ENCODE measurements around the gene PKP3. TPM values are rescaled to one million over a fixed set of nuclear protein-coding genes. Genes with fewer than 3 reads are reported as not detected.

PKP3 gene
- total and polyA plus RNA-seq, 3 experiments from 2014 or later = 1.1 TPM; not detected in 2

Other genes with a start within 250 kb of the PKP3 start
- not detected for gene SCGB1C1, start 201.1 kb upstream of the PKP3 start, total RNA-seq
- not detected for gene SCGB1C1, start 201.1 kb upstream of the PKP3 start, polyA plus RNA-seq
- 10 to 100 TPM; 36.1 to 38.5 TPM for gene BET1L, start 186.8 kb upstream of the PKP3 start, total RNA-seq
- gene BET1L, start 186.8 kb upstream of the PKP3 start, polyA plus RNA-seq = 60.4 TPM
- gene RIC8A, start 186.5 kb upstream of the PKP3 start, total RNA-seq = 100 to 1,000 TPM; 137 to 139 TPM
- 103 TPM for gene RIC8A, start 186.5 kb upstream of the PKP3 start, polyA plus RNA-seq
- gene SIRT3, start 157.9 kb upstream of the PKP3 start, total RNA-seq = 10 to 100 TPM; 13.6 to 14.8 TPM
- 12.2 TPM for gene SIRT3, start 157.9 kb upstream of the PKP3 start, polyA plus RNA-seq
- 100 to 1,000 TPM; 235 to 237 TPM for gene PSMD13, start 157.2 kb upstream of the PKP3 start, total RNA-seq
- gene PSMD13, start 157.2 kb upstream of the PKP3 start, polyA plus RNA-seq = 218 TPM
- gene NLRP6, start 115.8 kb upstream of the PKP3 start, total RNA-seq = 1 to 10 TPM; 3.5 to 3.6 TPM
- 11.7 TPM for gene NLRP6, start 115.8 kb upstream of the PKP3 start, polyA plus RNA-seq
- gene PGGHG, start 105.1 kb upstream of the PKP3 start, total RNA-seq = 10 to 100 TPM; 81.0 to 81.2 TPM
- gene PGGHG, start 105.1 kb upstream of the PKP3 start, polyA plus RNA-seq = 9.8 TPM
- not detected for gene IFITM5, start 94.7 kb upstream of the PKP3 start, total RNA-seq
- gene IFITM5, start 94.7 kb upstream of the PKP3 start, polyA plus RNA-seq = not detected
- gene IFITM2, start 86.4 kb upstream of the PKP3 start, total RNA-seq = 100 to 1,000 TPM; 132 to 142 TPM
- gene IFITM2, start 86.4 kb upstream of the PKP3 start, polyA plus RNA-seq = 3,074 TPM
- gene IFITM1, start 80.2 kb upstream of the PKP3 start, total RNA-seq = 10 to 100 TPM; 70.7 to 75.9 TPM
- 2,153 TPM for gene IFITM1, start 80.2 kb upstream of the PKP3 start, polyA plus RNA-seq
- 10 to 100 TPM; 20.6 to 21.0 TPM for gene IFITM3, start 73.3 kb upstream of the PKP3 start, total RNA-seq
- 12.0 TPM for gene IFITM3, start 73.3 kb upstream of the PKP3 start, polyA plus RNA-seq
- gene B4GALNT4, start 24.7 kb upstream of the PKP3 start, total RNA-seq = under 1 TPM; 0.47 to 0.81 TPM
- 0.31 TPM for gene B4GALNT4, start 24.7 kb upstream of the PKP3 start, polyA plus RNA-seq
- 10 to 100 TPM; 54.2 to 59.4 TPM for gene SIGIRR, start 20.8 kb downstream of the PKP3 start, total RNA-seq
- gene SIGIRR, start 20.8 kb downstream of the PKP3 start, polyA plus RNA-seq = 267 TPM
- gene ANO9, start 47.8 kb downstream of the PKP3 start, total RNA-seq = 10 to 100 TPM; 25.3 to 26.4 TPM
- gene ANO9, start 47.8 kb downstream of the PKP3 start, polyA plus RNA-seq = 12.2 TPM
- gene PTDSS2, start 56.1 kb downstream of the PKP3 start, total RNA-seq = 10 to 100 TPM; 26.2 to 28.4 TPM
- 11.5 TPM for gene PTDSS2, start 56.1 kb downstream of the PKP3 start, polyA plus RNA-seq
- 100 to 1,000 TPM; 118 to 125 TPM for gene RNH1, start 113.0 kb downstream of the PKP3 start, total RNA-seq
- gene RNH1, start 113.0 kb downstream of the PKP3 start, polyA plus RNA-seq = 183 TPM
- 10 to 100 TPM; 86.9 to 91.5 TPM for gene HRAS, start 141.4 kb downstream of the PKP3 start, total RNA-seq
- gene HRAS, start 141.4 kb downstream of the PKP3 start, polyA plus RNA-seq = 22.5 TPM
- 1 to 10 TPM; 1.8 to 2.1 TPM for gene LRRC56, start 143.3 kb downstream of the PKP3 start, total RNA-seq
- gene LRRC56, start 143.3 kb downstream of the PKP3 start, polyA plus RNA-seq = 0.81 TPM
- gene LMNTD2, start 166.5 kb downstream of the PKP3 start, total RNA-seq = 1 to 10 TPM; 1.2 to 2.4 TPM
- 1.1 TPM for gene LMNTD2, start 166.5 kb downstream of the PKP3 start, polyA plus RNA-seq
- gene RASSF7, start 166.8 kb downstream of the PKP3 start, total RNA-seq = 10 to 100 TPM; 20.4 to 20.7 TPM
- 39.7 TPM for gene RASSF7, start 166.8 kb downstream of the PKP3 start, polyA plus RNA-seq
- 10 to 100 TPM; 47.3 to 49.8 TPM for gene PHRF1, start 182.3 kb downstream of the PKP3 start, total RNA-seq
- 17.7 TPM for gene PHRF1, start 182.3 kb downstream of the PKP3 start, polyA plus RNA-seq
- 10 to 100 TPM; 16.4 to 18.0 TPM for gene IRF7, start 221.7 kb downstream of the PKP3 start, total RNA-seq
- 38.6 TPM for gene IRF7, start 221.7 kb downstream of the PKP3 start, polyA plus RNA-seq
- not detected for gene CDHR5, start 230.7 kb downstream of the PKP3 start, total RNA-seq
- not detected for gene CDHR5, start 230.7 kb downstream of the PKP3 start, polyA plus RNA-seq
- not detected for gene SCT, start 233.0 kb downstream of the PKP3 start, total RNA-seq
- not detected for gene SCT, start 233.0 kb downstream of the PKP3 start, polyA plus RNA-seq
- under 1 TPM; 0.22 to 0.31 TPM for gene DRD4, start 243.1 kb downstream of the PKP3 start, total RNA-seq
- not detected for gene DRD4, start 243.1 kb downstream of the PKP3 start, polyA plus RNA-seq